ENCODE measurements around the gene SETD1B.

- TF ChIP-seq CTCF (IDR thresholded peaks at IDR 0.05; ENCODE audit: extremely low read depth in 1 of 2, insufficient read depth in 1 of 2, low read depth in 1 of 2, low read length in 2 of 2), result no peak
- TF ChIP-seq FOS (IDR thresholded peaks at IDR 0.05; ENCODE audit: borderline replicate concordance, insufficient read depth, low read length), result no peak
- TF ChIP-seq EZH2 (IDR thresholded peaks at IDR 0.05; ENCODE audit: borderline replicate concordance, low read depth, low read length, severe bottlenecking), result no peak
- no peak for TF ChIP-seq MYC (IDR thresholded peaks at IDR 0.05; ENCODE audit: low read depth, low read length)
- TF ChIP-seq POLR2A (IDR thresholded peaks at IDR 0.05; ENCODE audit: low read depth, low read length), result no peak
- no peak for TF ChIP-seq POLR2AphosphoS5 (IDR thresholded peaks at IDR 0.05; ENCODE audit: insufficient read depth, low read depth, low read length)
- no peak for TF ChIP-seq MAX (IDR thresholded peaks at IDR 0.05; ENCODE audit: insufficient read depth, insufficient read length)
- TF ChIP-seq JUN (IDR thresholded peaks at IDR 0.05; ENCODE audit: borderline replicate concordance, insufficient read depth, insufficient read length, low read depth), result no peak
These were observed 13.7 kb upstream of the SETD1B start for GRCh38 chr12:121789800-121790728.

Data from endothelial cell of umbilical vein (primary cell).